Hepatocyte (in vitro differentiated cells): ENCODE data around the gene MAP3K20.

ENCODE experiments used
- EZH2 ChIP-seq: fragments of 200-600 bp; sonication (generic); IDR thresholded peaks from 2 replicates; pipeline ENCODE4 v1.6.1; 2016; ENCODE audit warnings: antibody characterized with exemption, mild to moderate bottlenecking, borderline replicate concordance
- EZH2phosphoT487 ChIP-seq: fragments of 200-600 bp; sonication (generic); IDR thresholded peaks from one replicate; pipeline ENCODE4 v1.6.1; 2018; ENCODE audit warnings: antibody characterized with exemption, mild to moderate bottlenecking, low read depth, moderate library complexity; ENCODE audit not compliant: unreplicated experiment, severe bottlenecking
- TF ChIP-seq, protein P1 (sequence below): fragments of 200-600 bp; sonication (generic); IDR thresholded peaks from 2 replicates; pipeline ENCODE4 v1.5.1; 2016; ENCODE audit warnings: antibody characterized with exemption, mild to moderate bottlenecking; ENCODE audit not compliant: poor library complexity

DNA sequence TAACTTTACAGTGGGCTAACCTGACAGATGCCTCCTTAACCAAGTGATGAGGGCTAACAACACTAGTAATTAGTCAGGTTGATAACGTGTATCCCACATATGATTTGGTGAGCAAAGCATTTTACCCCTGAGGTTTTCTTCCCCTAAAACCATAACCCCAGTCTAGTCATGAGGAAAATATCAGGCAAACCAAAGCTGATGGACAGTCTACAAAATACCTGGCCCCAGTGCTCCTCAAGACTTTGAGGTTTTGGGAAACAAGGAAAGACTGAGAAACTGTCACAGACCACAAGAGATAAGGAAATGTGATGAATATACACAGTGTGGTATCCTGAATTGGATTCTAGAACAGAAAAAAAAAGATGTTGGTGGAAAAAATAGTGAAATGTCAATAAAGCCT is 28.5 kb downstream of the MAP3K20 start:
- TF ChIP-seq, protein P1, sequence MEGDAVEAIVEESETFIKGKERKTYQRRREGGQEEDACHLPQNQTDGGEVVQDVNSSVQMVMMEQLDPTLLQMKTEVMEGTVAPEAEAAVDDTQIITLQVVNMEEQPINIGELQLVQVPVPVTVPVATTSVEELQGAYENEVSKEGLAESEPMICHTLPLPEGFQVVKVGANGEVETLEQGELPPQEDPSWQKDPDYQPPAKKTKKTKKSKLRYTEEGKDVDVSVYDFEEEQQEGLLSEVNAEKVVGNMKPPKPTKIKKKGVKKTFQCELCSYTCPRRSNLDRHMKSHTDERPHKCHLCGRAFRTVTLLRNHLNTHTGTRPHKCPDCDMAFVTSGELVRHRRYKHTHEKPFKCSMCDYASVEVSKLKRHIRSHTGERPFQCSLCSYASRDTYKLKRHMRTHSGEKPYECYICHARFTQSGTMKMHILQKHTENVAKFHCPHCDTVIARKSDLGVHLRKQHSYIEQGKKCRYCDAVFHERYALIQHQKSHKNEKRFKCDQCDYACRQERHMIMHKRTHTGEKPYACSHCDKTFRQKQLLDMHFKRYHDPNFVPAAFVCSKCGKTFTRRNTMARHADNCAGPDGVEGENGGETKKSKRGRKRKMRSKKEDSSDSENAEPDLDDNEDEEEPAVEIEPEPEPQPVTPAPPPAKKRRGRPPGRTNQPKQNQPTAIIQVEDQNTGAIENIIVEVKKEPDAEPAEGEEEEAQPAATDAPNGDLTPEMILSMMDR: no peak
- TF ChIP-seq EZH2 (no peak), EZH2phosphoT487 (no peak)
